ENCODE results near the gene CARD16.
"Not testable (repeated sequence)": the region's sequence is repeated elsewhere in the genome, so short reads cannot be mapped to it uniquely, and the experiment has no call there.

Gene CARD16

GRCh38 chr11:105042178-105042577, 3.0 kb downstream of the CARD16 start:
- TF ChIP-seq CTCF (IDR thresholded peaks at IDR 0.05; ENCODE audit: low read length, missing control alignments), result no peak
- DNase-seq (ENCODE audit: low read depth), result no peak
- H3K4me3 ChIP-seq (replicated peaks; ENCODE audit: low read depth, low read length), result no peak overlapping the region

GRCh38 chr11:105040703-105041102, 4.4 kb downstream of the CARD16 start:
- no peak for DNase-seq (ENCODE audit: low read depth)
- TF ChIP-seq CTCF (IDR thresholded peaks at IDR 0.05; ENCODE audit: low read length, missing control alignments), result no peak
- H3K4me3 ChIP-seq (replicated peaks; ENCODE audit: low read depth, low read length), result no peak overlapping the region

- TF ChIP-seq CTCF (IDR thresholded peaks at IDR 0.05; ENCODE audit: low read length, missing control alignments), result no peak
- peak within 1 kb of the TSS; percentile 54 for H3K4me3 ChIP-seq (replicated peaks; ENCODE audit: low read depth, low read length)
- peak; percentile 88 for DNase-seq (ENCODE audit: low read depth)
These were observed 10.1 kb downstream of the CARD16 start, which contains the start of gene CASP1 for GRCh38 chr11:105034813-105035620. CASP1 (minus strand) TSS chr11:105035144; CDS start chr11:105035113, 31 bp downstream.

GRCh38 chr11:105034388-105034787, 10.7 kb downstream of the CARD16 start:
- DNase-seq (ENCODE audit: low read depth), result not testable (repeated sequence)
- H3K4me3 ChIP-seq (replicated peaks; ENCODE audit: low read depth, low read length), result peak overlapping the region; percentile 54

- DNase-seq (ENCODE audit: low read depth), result no peak
- H3K4me3 ChIP-seq (replicated peaks; ENCODE audit: low read depth, low read length), result no peak overlapping the region
- no peak for TF ChIP-seq CTCF (IDR thresholded peaks at IDR 0.05; ENCODE audit: low read length, missing control alignments)
These were observed 11.4 kb downstream of the CARD16 start for GRCh38 chr11:105033781-105034180.

GRCh38 chr11:105033343-105033742, 11.8 kb downstream of the CARD16 start:
- no peak overlapping the region for H3K4me3 ChIP-seq (replicated peaks; ENCODE audit: low read depth, low read length)
- TF ChIP-seq CTCF (IDR thresholded peaks at IDR 0.05; ENCODE audit: low read length, missing control alignments), result no peak
- DNase-seq (ENCODE audit: low read depth), result no peak

GRCh38 chr11:105032495-105032894, 12.6 kb downstream of the CARD16 start:
- DNase-seq (ENCODE audit: low read depth), result no peak
- H3K4me3 ChIP-seq (replicated peaks; ENCODE audit: low read depth, low read length), result no peak overlapping the region
- no peak for TF ChIP-seq CTCF (IDR thresholded peaks at IDR 0.05; ENCODE audit: low read length, missing control alignments)
